ENCODE data around the gene RSPRY1.
"Not testable (repeated sequence)": the region's sequence is repeated elsewhere in the genome, so short reads cannot be mapped to it uniquely, and the experiment has no call there.

The RSPRY1 gene

DNA sequence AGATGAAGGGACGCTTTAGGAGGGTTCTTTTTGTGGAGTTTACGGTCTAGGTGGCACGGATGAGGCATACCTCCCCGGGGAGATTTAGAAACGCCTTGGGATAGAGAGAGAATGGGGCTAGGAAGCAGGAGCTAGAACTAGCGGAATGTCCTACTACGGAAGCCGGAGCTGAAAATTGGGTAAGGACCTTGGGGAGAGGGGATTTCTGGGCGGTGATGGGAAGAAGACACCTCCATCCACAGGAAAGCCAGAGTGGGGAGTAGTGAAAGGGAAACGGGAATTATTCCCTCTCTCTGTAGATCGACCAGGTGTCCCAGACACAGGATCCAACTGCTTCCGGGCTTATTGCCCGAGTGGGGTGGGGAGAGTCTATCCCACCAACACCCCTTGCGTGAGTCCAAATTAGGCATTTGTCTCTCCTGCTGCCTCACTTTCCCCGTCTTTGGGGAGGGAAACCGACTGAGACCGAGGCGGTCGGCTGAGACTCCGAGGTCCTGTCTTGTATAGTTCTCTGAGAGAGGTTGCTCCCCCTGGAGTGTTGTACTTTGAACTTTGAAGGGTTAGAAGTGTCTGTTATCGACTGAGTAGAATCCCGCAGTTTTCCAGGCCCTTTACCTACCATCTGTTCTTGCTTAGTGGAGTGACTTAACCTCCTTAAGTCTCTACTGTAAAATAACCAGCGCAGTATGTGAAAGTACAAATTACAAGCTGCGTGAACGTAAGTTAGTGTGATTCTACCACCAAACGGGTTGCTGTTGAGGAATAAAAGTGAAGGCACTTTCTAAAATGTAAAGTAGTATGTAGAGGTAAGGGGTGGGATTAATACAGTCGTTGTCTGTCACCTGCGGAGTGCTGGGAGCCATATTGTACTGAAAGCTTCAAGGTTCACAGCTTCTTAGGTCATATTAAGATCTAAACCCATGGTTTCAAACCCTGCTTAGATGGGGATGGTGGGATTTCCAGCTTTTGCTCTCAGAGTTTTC, 1.0 kb downstream of the RSPRY1 start:
- DNase-seq: no peak

DNA sequence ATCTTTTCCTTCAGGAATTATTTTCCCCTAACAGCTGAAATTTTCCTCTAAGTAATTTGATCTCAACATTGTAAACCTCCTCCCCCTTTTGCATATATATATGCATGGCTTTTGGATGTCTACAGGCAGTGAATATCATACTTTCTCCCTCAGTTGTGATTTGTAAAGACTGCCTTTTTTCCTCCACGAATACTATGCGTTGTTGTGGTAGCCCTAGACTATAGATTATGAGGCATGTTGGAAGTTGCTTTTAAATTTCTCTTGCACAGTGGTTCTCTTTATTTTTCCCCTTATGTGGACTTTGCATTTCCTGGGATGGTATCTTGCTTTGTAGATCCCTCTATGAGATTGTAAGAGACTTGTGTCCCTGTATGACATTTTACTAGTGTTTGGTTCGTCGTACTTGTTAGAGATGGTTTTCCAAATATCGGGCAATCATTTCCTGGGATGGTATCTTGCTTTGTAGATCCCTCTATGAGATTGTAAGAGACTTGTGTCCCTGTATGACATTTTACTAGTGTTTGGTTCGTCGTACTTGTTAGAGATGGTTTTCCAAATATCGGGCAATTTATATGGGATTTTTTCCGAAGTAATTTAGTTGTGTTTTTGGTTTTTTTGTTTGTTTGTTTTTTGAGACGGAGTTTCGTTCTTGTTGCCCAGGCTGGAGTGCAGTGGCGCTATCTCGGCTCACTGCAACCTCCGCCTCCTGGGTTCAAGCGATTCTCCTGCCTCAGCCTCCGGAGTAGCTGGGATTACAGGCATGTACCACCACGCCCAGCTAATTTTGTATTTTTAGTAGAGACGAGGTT, 2.0 kb downstream of the RSPRY1 start:
- not testable (repeated sequence) for DNase-seq

- no peak for DNase-seq
Measured at GRCh38 chr16:57188711-57189002, 2.5 kb downstream of the RSPRY1 start.

DNA sequence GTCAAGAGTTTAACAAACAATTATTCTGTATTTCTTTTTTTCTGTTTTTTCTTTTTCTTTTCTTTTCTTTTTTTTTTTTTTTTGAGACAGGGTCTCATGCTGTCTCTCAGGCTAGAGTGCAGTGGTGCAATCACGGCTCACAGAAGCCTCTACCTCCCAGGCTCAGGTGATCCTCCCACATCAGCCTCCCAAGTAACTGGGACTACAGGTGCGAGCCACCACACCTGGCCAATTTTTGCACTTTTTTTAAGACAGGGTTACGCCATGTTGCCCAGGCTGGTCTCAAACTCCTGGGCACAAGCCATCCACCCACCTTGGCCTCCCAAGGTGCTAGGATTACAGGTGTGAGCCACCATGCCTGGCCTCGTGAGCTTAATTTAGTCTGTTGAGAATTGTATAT, 3.4 kb downstream of the RSPRY1 start:
- DNase-seq: not testable (repeated sequence)

- DNase-seq: no peak
Measured at GRCh38 chr16:57190136-57190535, 4.0 kb downstream of the RSPRY1 start.

- no peak for DNase-seq
Measured at GRCh38 chr16:57191056-57191571, 5.0 kb downstream of the RSPRY1 start.

- DNase-seq: no peak
Measured at GRCh38 chr16:57192146-57192545, 6.0 kb downstream of the RSPRY1 start.

DNA sequence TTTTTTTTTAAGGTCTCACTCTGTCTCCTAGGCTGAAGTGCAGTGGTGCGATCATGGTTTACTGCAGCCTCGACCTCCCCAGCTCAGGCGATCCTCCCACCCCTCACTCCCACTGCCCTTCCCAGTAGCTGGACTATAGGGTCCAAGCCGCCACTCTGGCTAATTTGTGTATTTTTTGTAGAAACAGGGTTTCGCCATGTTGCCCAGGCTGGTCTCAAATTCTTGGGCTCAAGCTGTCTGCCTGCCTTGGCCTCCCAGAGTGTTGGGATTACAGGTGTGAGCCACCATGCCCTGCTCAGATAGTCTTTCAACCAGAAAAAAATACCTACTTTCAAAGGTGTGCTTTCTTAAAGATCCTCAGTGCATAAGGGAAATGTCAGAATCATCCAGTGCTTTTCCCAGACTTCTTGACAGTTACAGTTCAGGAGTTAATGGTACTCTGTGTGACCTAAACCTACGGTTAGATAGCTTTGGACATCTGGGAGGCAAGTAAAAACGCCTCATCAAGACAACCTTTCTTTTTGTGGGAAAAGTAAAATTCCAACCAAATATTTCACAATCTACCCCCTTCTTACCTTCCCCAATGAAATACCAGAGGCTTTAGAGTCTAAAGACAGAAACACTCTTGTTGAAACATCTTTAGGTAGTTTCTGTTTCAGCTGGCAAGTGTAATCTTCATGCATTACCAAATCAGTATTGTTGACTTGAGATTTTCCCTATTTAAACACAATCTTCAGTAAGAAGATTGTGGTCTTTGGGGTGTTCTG, 6.8 kb downstream of the RSPRY1 start:
- DNase-seq: no peak

- no peak for DNase-seq
Measured at GRCh38 chr16:57194512-57194911, 8.4 kb downstream of the RSPRY1 start.

DNA sequence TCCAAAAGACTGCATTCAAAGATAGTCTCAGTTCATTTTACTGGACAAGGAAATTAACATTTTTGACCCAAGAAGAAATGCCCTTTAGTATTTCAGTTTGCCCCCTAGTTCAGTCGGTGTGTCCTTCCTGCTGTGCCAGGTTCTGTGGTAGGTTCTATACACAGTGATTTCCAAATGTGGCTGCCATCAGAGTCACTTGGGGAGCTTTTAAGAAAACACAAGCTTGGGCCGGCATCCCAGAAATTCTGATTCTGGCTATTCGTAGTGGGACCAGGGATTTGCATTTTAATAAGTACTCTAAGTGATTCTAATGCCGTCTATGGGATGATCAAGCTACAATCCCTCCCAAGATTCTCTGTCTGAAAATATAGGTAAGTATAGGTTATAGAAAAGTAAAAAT, 10.2 kb downstream of the RSPRY1 start:
- DNase-seq: no peak

- no peak for DNase-seq
Measured at GRCh38 chr16:57196753-57197152, 10.6 kb downstream of the RSPRY1 start.

- not testable (repeated sequence) for DNase-seq
Measured at GRCh38 chr16:57200321-57200720, 14.2 kb downstream of the RSPRY1 start.

GRCh38 chr16:57200926-57201325, 14.8 kb downstream of the RSPRY1 start:
- not testable (repeated sequence) for DNase-seq

GRCh38 chr16:57202095-57202886, 16.2 kb downstream of the RSPRY1 start:
- DNase-seq: no peak

GRCh38 chr16:57203451-57203850, 17.3 kb downstream of the RSPRY1 start:
- DNase-seq: no peak

- DNase-seq: no peak
Measured at GRCh38 chr16:57204675-57205074, 18.5 kb downstream of the RSPRY1 start.

DNA sequence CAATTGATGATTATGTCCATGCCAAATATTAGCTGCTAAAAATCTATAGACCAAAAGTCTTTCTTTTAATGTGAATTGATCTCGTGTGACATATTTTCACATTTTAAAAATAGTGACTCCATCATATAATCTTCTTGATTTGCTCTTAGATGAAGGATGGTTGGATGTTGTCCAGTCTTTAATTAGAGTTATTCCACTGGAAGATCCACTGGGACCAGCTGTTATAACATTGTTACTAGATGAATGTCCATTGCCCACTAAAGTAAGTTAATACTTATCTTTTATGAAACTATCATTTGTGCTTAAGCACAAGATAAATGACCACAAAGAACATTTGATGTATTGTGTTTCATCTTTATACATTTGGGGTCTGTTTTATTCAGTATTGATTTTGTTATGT, 22.8 kb downstream of the RSPRY1 start:
- DNase-seq: no peak

- no peak for DNase-seq
Measured at GRCh38 chr16:57209780-57210179, 23.7 kb downstream of the RSPRY1 start.

DNA sequence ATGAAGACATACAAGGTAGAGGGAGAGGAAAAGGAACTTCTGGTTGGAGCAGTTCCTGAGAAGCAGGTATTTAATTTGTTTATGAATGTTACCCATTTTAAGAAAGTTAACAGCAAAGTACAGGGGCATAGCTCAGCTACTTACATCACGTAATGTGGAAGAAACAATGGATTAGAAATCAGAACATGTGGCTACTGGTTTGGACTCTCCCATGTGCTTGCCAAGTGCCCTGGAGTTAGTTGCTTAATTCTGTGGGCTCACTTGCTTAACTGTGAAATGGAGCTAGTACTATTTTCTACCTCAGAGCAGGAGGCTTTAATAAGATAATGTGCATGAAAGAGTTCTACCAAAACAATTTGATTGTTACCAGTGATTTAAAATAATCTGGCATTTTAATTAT, 27.3 kb downstream of the RSPRY1 start:
- DNase-seq: no peak

DNA sequence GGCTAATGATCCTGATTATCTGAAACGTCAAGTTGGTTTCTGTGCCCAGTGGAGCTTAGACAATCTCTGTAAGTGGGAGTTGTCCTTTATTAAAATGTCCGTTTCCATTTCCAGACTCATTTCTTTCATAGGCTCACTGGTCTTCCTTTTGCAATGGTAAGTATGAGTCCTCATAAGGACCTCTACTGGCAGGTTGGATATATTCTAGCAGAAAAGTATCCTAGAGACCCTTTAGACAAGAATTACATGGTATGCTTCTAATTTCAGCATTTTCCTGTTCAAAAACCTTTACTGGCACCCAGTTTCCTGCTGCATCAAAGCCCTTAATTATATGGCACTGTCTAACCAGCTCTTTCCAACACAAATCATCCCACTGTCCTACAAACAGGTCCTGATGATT, 30.8 kb downstream of the RSPRY1 start:
- no peak for DNase-seq

DNA sequence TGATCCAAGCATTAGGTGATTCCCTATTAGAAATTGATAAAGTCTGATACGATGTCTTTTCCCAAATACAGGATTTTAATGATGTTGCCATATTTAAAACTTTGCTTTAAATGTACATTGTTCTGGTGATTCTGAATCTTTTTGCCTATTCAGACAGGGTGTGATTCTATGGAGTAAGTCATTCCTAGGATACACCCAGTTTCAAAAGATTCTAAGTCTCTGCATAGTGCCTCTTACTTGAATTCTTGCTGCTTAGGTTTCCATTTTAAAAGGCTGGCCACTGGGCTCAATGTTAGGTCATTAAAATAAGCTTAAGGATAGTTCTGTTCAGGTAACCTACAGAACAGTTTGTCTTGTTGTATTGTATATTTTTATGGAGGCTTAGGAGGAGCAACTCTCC, 36.9 kb downstream of the RSPRY1 start:
- no peak for DNase-seq

DNA sequence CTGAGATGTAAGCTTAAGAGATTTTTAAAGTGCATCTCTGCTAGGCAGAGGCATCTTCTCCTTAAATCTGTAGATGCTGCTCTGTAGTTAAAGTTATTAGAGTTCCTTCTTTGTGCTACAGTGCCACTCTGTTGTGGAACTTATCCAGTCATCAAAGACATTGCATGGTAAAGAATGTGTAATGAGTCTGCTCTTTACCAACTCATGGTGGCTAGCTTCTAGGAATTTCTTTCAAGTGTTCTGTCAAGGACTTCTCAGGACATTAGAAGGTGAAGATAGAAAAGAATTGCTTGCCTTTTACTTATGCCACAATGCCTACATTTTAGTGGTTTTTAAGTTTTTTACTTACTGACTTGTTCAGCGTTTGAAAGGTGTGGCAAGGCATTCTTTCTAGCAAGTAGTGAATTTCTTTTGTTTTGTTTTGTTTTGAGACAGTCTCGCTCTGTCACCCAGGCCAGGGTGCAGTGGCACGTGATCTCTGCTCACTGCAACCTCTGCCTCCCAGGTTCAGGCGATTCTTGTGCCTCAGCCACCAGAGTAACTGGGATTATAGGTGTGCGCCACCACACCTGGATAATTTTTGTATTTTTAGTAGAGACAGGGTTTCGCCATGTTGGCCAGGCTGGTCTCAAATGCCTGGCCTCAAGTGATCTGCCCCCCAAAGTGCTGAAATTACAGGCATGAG, 38.7 kb downstream of the RSPRY1 start:
- DNase-seq: no peak

All from NCI-H1436 (cell line).